Measurements from ENCODE around the gene SMC6. TPM values are rescaled to one million over a fixed set of nuclear protein-coding genes. Genes with fewer than 3 reads are reported as not detected.

SMC6 gene
- polyA plus RNA-seq, 1 experiment = 18.3 TPM

- H3K27me3 ChIP-seq (ENCODE audit: control insufficient read depth, insufficient read depth, low read length) = no peaks in the 10 kb centered on the region
- H3K27ac ChIP-seq (ENCODE audit: low read depth, low read length) = no peak overlapping the region
- TF ChIP-seq, protein P1, sequence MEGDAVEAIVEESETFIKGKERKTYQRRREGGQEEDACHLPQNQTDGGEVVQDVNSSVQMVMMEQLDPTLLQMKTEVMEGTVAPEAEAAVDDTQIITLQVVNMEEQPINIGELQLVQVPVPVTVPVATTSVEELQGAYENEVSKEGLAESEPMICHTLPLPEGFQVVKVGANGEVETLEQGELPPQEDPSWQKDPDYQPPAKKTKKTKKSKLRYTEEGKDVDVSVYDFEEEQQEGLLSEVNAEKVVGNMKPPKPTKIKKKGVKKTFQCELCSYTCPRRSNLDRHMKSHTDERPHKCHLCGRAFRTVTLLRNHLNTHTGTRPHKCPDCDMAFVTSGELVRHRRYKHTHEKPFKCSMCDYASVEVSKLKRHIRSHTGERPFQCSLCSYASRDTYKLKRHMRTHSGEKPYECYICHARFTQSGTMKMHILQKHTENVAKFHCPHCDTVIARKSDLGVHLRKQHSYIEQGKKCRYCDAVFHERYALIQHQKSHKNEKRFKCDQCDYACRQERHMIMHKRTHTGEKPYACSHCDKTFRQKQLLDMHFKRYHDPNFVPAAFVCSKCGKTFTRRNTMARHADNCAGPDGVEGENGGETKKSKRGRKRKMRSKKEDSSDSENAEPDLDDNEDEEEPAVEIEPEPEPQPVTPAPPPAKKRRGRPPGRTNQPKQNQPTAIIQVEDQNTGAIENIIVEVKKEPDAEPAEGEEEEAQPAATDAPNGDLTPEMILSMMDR (IDR thresholded peaks at IDR 0.05; ENCODE audit: low read depth, low read length) = no peak
- H3K9me3 ChIP-seq (ENCODE audit: control insufficient read depth, insufficient read depth, low read length) = no peaks in the 10 kb centered on the region
- no peak overlapping the region for H3K4me3 ChIP-seq (ENCODE audit: low read depth, low read length)
- POLR2A ChIA-PET = no interaction called here
- CTCF ChIA-PET = interaction anchor here (1.1 to 4.6 kb wide), 2 partner anchors 11 to 887 kb away, joined by 3 to 53 read pairs; no protein-coding TSS in a partner anchor
- no peak for DNase-seq (ENCODE audit: low read depth, low spot score)
Measured at GRCh38 chr2:17660219-17660618, 93.4 kb downstream of the SMC6 start.

- H3K9me3 ChIP-seq (ENCODE audit: control insufficient read depth, insufficient read depth, low read length) = no peaks in the 10 kb centered on the region
- DNase-seq (ENCODE audit: low read depth, low spot score) = no peak
- ChIA-PET CTCF (interaction anchor here (1.4 kb wide), 1 partner anchor 13 kb away, joined by 11 read pairs; no protein-coding TSS in a partner anchor), POLR2A (no interaction called here)
- H3K27me3 ChIP-seq (ENCODE audit: control insufficient read depth, insufficient read depth, low read length) = no peaks in the 10 kb centered on the region
- TF ChIP-seq, protein P1 (IDR thresholded peaks at IDR 0.05; ENCODE audit: low read depth, low read length) = no peak
- no peak overlapping the region for H3K4me3 ChIP-seq (ENCODE audit: low read depth, low read length)
- H3K27ac ChIP-seq (ENCODE audit: low read depth, low read length) = no peak overlapping the region
Measured at GRCh38 chr2:17658251-17658843, 95.3 kb downstream of the SMC6 start.

GRCh38 chr2:17657759-17658158, 95.9 kb downstream of the SMC6 start:
- CTCF ChIA-PET = interaction anchor here (1.4 kb wide), 1 partner anchor 13 kb away, joined by 11 read pairs; no protein-coding TSS in a partner anchor
- Histone ChIP-seq H3K27me3 (ENCODE audit: control insufficient read depth, insufficient read depth, low read length) (no peaks in the 10 kb centered on the region), H3K4me3 (ENCODE audit: low read depth, low read length) (no peak overlapping the region), H3K9me3 (ENCODE audit: control insufficient read depth, insufficient read depth, low read length) (no peaks in the 10 kb centered on the region), H3K27ac (ENCODE audit: low read depth, low read length) (no peak overlapping the region)
- DNase-seq (ENCODE audit: low read depth, low spot score) = no peak
- POLR2A ChIA-PET = no interaction called here
- TF ChIP-seq, protein P1 (IDR thresholded peaks at IDR 0.05; ENCODE audit: low read depth, low read length) = no peak

DNA sequence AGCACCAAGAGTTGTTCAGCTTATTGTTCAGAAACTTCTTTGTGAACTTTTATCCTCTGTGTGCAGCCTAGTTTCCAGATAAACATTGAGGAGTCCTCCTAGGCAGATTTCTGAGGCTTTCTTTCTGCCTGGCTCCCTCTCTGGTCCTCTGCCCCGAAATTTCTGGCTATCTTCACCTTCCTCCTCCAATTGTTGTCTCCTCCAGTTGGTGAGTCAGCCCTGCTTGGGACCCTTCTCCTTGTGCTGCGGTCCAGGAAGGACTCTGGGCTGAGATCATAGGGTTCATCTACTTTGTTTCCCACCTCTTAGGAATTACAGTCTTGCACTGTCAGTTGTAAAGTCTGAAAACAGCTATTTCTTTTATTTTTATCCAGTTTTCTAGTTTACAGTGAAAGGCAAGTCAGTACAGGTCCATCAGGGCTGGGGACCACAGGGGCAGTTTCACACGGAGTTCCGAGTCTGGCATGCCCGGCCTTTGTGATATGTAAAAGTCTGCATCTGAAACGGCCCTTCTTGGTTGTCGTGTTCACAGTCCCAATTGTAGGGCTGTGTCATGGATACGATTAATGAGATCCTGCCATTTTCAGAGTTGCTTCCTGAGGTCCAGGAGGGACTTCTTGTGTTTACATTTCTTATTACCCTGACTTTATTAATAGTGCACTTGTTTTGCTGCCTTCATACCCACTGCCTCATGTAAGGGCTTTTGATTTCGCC, 100.8 kb downstream of the SMC6 start:
- no peak overlapping the region for H3K4me3 ChIP-seq (ENCODE audit: low read depth, low read length)
- H3K27me3 ChIP-seq (ENCODE audit: control insufficient read depth, insufficient read depth, low read length) = no peaks in the 10 kb centered on the region
- no peak overlapping the region for H3K27ac ChIP-seq (ENCODE audit: low read depth, low read length)
- ChIA-PET CTCF (interaction anchor here (4.1 kb wide), 1 partner anchor 18 kb away, joined by 23 read pairs; no protein-coding TSS in a partner anchor), POLR2A (no interaction called here)
- TF ChIP-seq, protein P1 (IDR thresholded peaks at IDR 0.05; ENCODE audit: low read depth, low read length) = no peak
- no peaks in the 10 kb centered on the region for H3K9me3 ChIP-seq (ENCODE audit: control insufficient read depth, insufficient read depth, low read length)
- DNase-seq (ENCODE audit: low read depth, low spot score) = no peak

DNA sequence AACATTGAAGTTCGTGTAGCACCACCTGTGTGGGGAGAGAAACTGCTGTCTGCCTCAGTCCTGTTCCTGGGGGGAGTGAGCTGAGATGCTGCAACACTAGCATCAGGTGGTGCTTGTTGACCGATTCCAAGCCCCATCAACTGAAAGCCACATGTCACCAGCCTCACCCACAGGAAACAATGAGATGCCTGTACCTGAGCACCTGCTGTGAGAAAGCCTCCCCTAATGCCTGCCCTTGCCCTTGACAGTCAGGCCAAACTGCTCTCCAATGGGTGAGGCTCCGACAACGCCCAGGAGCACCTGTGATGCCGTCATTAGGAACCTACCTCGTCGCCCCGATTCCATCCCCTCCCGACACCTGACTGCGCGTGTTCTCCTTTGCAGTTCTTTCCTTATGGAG, 104.6 kb downstream of the SMC6 start:
- CTCF ChIA-PET = no interaction called here
- TF ChIP-seq, protein P1 (IDR thresholded peaks at IDR 0.05; ENCODE audit: low read depth, low read length) = no peak
- POLR2A ChIA-PET = no interaction called here
- Histone ChIP-seq H3K9me3 (ENCODE audit: control insufficient read depth, insufficient read depth, low read length) (no peaks in the 10 kb centered on the region), H3K27ac (ENCODE audit: low read depth, low read length) (no peak overlapping the region), H3K27me3 (ENCODE audit: control insufficient read depth, insufficient read depth, low read length) (no peaks in the 10 kb centered on the region), H3K4me3 (ENCODE audit: low read depth, low read length) (no peak overlapping the region)
- DNase-seq (ENCODE audit: low read depth, low spot score) = no peak
